Parathyroid adenoma (tissue), 2 donors: Measurements from ENCODE around the gene EHD1.

Source experiments
- H2AFZ ChIP-seq: fragments of 300-600 bp; sonication (generic); one replicate; pipeline ENCODE4 v1.7.0; 2017; ENCODE audit warnings: antibody characterized with exemption, mild to moderate bottlenecking
- H3K27ac ChIP-seq: fragments of 300-600 bp; sonication (generic); one replicate; pipeline ENCODE4 v1.7.0; 2017
- H3K27me3 ChIP-seq: fragments of 300-600 bp; sonication (generic); one replicate; pipeline ENCODE4 v1.7.0; 2017; ENCODE audit warnings: low read length; ENCODE audit not compliant: control insufficient read depth, insufficient read depth
- H3K36me3 ChIP-seq: fragments of 300-600 bp; sonication (generic); one replicate; pipeline ENCODE4 v1.7.0; 2017; ENCODE audit warnings: low read length; ENCODE audit not compliant: control insufficient read depth, insufficient read depth
- H3K4me1 ChIP-seq: fragments of 300-600 bp; sonication (generic); one replicate; pipeline ENCODE4 v1.7.0; 2017; ENCODE audit warnings: control low read depth
- H3K4me2 ChIP-seq: fragments of 300-600 bp; sonication (generic); one replicate; pipeline ENCODE4 v1.7.0; 2017; ENCODE audit warnings: low read length
- H3K4me3 ChIP-seq: fragments of 300-600 bp; sonication (generic); one replicate; pipeline ENCODE4 v1.7.0; 2017; ENCODE audit warnings: low read depth, low read length
- H3K79me2 ChIP-seq: fragments of 300-600 bp; sonication (generic); one replicate; pipeline ENCODE4 v1.7.0; 2017; ENCODE audit warnings: control low read depth
- H3K9ac ChIP-seq: fragments of 300-600 bp; sonication (generic); one replicate; pipeline ENCODE4 v1.7.0; 2017; ENCODE audit warnings: mild to moderate bottlenecking
- H3K9me3 ChIP-seq: fragments of 300-600 bp; sonication (generic); one replicate; pipeline ENCODE4 v1.7.0; 2017; ENCODE audit warnings: low read length; ENCODE audit not compliant: control insufficient read depth
- TF ChIP-seq, protein P1 (sequence below): fragments of 300-600 bp; sonication (generic); IDR thresholded peaks from one replicate; pipeline ENCODE4 v1.7.0; 2017; ENCODE audit warnings: antibody characterized with exemption, mild to moderate bottlenecking
- donor health status: primary hyperparathyroidism.

Gene EHD1

DNA sequence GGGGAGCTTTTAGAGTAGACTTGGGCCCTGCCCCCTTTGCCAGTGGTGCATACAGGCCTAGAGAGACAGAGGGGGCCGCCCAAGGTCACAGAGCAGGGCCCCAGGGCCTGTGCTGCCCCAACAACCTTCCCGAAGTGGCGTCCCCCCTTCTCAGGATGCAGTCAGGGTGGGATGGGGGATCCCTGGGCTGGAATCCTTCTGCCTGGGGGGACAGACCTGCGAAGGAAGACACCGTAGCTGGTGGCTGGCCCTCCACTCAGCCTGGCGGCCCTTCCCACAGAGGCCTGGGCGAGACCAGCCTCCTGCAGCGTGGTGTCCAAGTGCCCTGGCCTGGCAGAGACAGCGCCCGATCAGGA is 14.4 kb upstream of the EHD1 start:
- H3K4me3 ChIP-seq, result no peak overlapping the region
- H3K27ac ChIP-seq, result no peak overlapping the region
- H3K4me1 ChIP-seq, result no peaks in the 10 kb centered on the region
- no peaks in the 10 kb centered on the region for H3K79me2 ChIP-seq
- no peak overlapping the region for H2AFZ ChIP-seq
- H3K4me2 ChIP-seq, result no peak overlapping the region
- no peak overlapping the region for H3K9ac ChIP-seq
- no peaks in the 10 kb centered on the region for H3K36me3 ChIP-seq
- H3K9me3 ChIP-seq, result no peaks in the 10 kb centered on the region
- TF ChIP-seq, protein P1, sequence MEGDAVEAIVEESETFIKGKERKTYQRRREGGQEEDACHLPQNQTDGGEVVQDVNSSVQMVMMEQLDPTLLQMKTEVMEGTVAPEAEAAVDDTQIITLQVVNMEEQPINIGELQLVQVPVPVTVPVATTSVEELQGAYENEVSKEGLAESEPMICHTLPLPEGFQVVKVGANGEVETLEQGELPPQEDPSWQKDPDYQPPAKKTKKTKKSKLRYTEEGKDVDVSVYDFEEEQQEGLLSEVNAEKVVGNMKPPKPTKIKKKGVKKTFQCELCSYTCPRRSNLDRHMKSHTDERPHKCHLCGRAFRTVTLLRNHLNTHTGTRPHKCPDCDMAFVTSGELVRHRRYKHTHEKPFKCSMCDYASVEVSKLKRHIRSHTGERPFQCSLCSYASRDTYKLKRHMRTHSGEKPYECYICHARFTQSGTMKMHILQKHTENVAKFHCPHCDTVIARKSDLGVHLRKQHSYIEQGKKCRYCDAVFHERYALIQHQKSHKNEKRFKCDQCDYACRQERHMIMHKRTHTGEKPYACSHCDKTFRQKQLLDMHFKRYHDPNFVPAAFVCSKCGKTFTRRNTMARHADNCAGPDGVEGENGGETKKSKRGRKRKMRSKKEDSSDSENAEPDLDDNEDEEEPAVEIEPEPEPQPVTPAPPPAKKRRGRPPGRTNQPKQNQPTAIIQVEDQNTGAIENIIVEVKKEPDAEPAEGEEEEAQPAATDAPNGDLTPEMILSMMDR, result no peak
- no peaks in the 10 kb centered on the region for H3K27me3 ChIP-seq

DNA sequence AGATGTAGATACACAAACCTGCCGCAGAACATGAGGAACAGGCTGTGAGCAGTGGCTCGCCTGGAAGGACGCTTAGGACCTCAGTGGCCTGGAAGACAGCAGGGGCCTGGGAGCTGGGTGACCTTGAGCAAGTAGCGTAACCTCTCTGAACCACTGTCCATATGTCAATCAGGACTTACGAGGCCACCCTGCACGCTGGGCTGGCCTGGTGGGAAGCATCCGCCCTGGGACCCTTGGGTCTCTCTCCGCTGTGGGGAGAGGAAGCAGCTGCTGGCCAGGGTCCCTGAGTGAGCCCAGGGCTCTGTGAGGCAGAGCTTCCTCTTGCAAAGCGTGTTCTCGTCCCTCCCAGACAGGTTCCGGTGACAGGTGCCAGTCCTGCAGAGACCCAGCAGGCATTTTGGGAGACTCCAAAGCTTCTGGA is 14.0 kb upstream of the EHD1 start:
- Histone ChIP-seq H3K4me3 (no peak overlapping the region), H3K79me2 (no peaks in the 10 kb centered on the region), H3K27ac (no peak overlapping the region), H3K36me3 (no peaks in the 10 kb centered on the region), H3K4me1 (no peaks in the 10 kb centered on the region), H3K9ac (no peak overlapping the region), H2AFZ (no peak overlapping the region), H3K9me3 (no peaks in the 10 kb centered on the region), H3K27me3 (no peaks in the 10 kb centered on the region), H3K4me2 (no peak overlapping the region)
- TF ChIP-seq, protein P1, result no peak

DNA sequence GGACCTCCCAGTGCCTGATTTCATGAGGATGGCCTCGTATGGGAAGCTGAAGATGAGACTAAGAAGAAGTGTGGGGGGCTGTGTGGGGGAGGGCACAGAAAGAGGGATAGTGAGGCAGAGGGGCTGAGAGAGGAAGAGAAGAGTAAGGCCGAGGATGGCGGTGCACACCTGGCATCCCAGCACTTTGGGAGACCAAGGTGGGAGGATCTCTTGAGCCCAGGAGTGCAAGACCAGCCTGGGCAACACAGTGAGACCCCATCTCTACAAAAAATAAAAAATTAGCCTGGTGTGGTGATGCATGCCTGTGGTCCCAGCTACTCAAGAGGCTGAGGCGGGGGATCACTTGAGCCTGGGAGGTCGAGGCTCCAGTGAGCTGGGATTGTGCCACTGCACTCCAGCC is 13.5 kb upstream of the EHD1 start:
- Histone ChIP-seq H3K79me2 (no peaks in the 10 kb centered on the region), H2AFZ (no peak overlapping the region), H3K4me2 (no peak overlapping the region), H3K4me3 (no peak overlapping the region), H3K4me1 (no peaks in the 10 kb centered on the region), H3K27me3 (no peaks in the 10 kb centered on the region), H3K9ac (no peak overlapping the region), H3K9me3 (no peaks in the 10 kb centered on the region), H3K27ac (no peak overlapping the region), H3K36me3 (no peaks in the 10 kb centered on the region)
- TF ChIP-seq, protein P1, result no peak

DNA sequence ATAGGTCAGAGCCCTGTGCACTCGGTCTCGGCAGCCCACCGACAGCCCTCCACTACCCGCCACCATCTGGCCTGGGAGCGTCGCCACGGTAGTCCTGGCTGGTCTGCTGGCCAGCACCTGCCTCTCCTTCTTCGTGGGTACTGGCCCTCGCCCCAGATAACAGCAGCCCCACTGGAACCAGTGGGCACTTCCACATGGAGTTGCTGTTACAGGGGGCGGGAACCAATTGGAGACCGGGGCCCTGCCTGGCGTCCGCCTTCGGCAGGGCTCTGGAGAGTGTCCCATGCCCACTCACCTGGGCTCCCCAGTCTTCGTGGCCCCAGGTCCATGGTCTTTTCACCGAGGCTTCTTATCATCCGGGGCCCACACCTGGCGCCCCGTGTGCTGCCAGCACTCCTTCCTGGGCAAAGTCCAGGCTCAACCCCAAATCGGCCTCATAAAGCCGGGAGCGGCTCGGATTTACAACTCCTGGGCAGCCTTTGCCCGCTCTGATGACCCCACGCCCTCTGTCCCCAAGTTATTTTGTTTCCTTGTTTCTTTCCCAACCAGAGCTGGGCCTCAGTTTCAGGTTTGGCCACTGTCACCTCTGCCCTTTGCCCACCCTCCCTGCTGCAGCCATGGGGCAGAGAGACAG is 12.9 kb upstream of the EHD1 start:
- Histone ChIP-seq H3K9me3 (no peaks in the 10 kb centered on the region), H2AFZ (no peak overlapping the region), H3K4me2 (no peak overlapping the region), H3K4me1 (no peaks in the 10 kb centered on the region), H3K9ac (no peak overlapping the region), H3K27me3 (no peaks in the 10 kb centered on the region), H3K36me3 (no peaks in the 10 kb centered on the region), H3K27ac (no peak overlapping the region), H3K79me2 (no peaks in the 10 kb centered on the region), H3K4me3 (no peak overlapping the region)
- TF ChIP-seq, protein P1, result no peak

DNA sequence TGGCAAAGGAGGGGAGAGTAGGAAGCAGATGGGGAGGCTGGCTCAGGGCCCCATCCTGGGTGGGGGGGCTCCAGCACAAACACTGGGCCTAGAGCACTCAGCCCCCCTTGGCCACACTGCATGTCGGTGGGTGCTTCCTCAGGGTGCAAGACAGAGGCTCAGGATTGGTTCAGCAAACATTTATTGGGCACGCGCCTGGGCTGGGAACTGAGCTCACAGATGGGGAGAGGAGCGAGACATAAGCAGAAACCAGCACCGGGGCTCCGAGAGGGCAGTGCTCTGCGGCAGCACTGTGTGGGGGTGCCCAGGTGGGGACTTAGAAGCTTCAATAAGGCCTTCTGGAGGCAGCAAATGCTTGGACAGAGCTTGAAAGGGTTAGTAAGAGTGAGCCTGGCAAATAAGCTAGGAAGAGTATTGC is 12.1 kb upstream of the EHD1 start:
- no peak overlapping the region for H3K27ac ChIP-seq
- no peaks in the 10 kb centered on the region for H3K36me3 ChIP-seq
- TF ChIP-seq, protein P1, result no peak
- H2AFZ ChIP-seq, result no peak overlapping the region
- no peak overlapping the region for H3K4me3 ChIP-seq
- no peaks in the 10 kb centered on the region for H3K79me2 ChIP-seq
- no peak overlapping the region for H3K9ac ChIP-seq
- H3K4me2 ChIP-seq, result no peak overlapping the region
- H3K4me1 ChIP-seq, result no peaks in the 10 kb centered on the region
- H3K27me3 ChIP-seq, result no peaks in the 10 kb centered on the region
- H3K9me3 ChIP-seq, result no peaks in the 10 kb centered on the region
